Endothelial cell (in vitro differentiated cells): ENCODE results near the gene RAPGEF2. TPM values are rescaled to one million over a fixed set of nuclear protein-coding genes. Genes with fewer than 3 reads are reported as not detected.
A peak's percentile ranks its signal among the peaks of the same experiment; 100 is the strongest.

Source experiments
- DNase-seq: peaks from one replicate; pipeline ENCODE4 v3.0.0; 2021; ENCODE audit warnings: low spot score
- H3K27ac Mint-ChIP-seq: one replicate; pipeline ENCODE4 v1.8.0; 2021; ENCODE audit warnings: mixed read lengths, inconsistent platforms; ENCODE audit not compliant: unreplicated experiment
- H3K27me3 Mint-ChIP-seq: one replicate; pipeline ENCODE4 v1.8.0; 2021; ENCODE audit warnings: mild to moderate bottlenecking, moderate library complexity, mixed read lengths, inconsistent platforms; ENCODE audit not compliant: unreplicated experiment
- H3K36me3 Mint-ChIP-seq: one replicate; pipeline ENCODE4 v1.8.0; 2021; ENCODE audit warnings: mild to moderate bottlenecking, low read depth, mixed read lengths, inconsistent platforms; ENCODE audit not compliant: unreplicated experiment
- H3K4me1 Mint-ChIP-seq: one replicate; pipeline ENCODE4 v1.8.0; 2021; ENCODE audit warnings: mild to moderate bottlenecking, mixed read lengths, inconsistent platforms; ENCODE audit not compliant: unreplicated experiment
- H3K4me3 Mint-ChIP-seq: one replicate; pipeline ENCODE4 v1.8.0; 2021; ENCODE audit warnings: mild to moderate bottlenecking, mixed read lengths, inconsistent platforms; ENCODE audit not compliant: unreplicated experiment
- H3K9me3 Mint-ChIP-seq: one replicate; pipeline ENCODE4 v1.8.0; 2021; ENCODE audit warnings: mixed read lengths, inconsistent platforms; ENCODE audit not compliant: unreplicated experiment
- CTCF ChIP-seq: fragments of 200-600 bp; sonication (generic); IDR thresholded peaks from one replicate; pipeline ENCODE4 v1.5.0; 2021; ENCODE audit warnings: antibody characterized with exemption; ENCODE audit not compliant: unreplicated experiment
- total RNA-seq: library from RNA; stranded (reverse); fragmentation: NEBNext Ultra II Directional; extraction: Animal tissue kit (Norgen Biotek cat#: 25700); gene quantifications from one replicate; pipeline ENCODE4 v1.2.1, GENCODE V29; 2021; ENCODE audit not compliant: unreplicated experiment

RAPGEF2 gene
- total RNA-seq, 1 donor from 2014 or later: 108 TPM

DNA sequence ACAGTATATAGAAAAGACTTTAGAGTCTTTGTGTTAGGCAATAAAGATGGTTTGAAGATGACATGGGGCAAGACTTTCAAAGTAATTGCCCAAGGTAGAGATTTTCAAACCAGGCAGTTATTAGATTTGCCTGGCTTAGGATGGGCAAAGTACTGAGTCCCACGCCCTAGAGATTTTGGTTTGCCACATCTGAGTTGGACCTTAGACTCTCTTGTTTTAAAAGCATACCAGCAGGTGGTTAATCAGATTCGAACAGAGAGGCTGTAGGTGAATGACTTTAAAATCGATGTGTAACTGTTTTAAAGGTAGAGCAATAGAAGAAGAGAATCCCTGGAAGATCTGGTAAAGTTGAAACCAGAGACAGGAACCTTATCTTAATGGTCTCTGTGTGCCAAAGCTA is 121.5 kb downstream of the RAPGEF2 start:
- no peak for TF ChIP-seq CTCF
- DNase-seq: no peak
- no peak overlapping the region for H3K4me3 Mint-ChIP-seq
- H3K27ac Mint-ChIP-seq: no peak overlapping the region
- peaks cover 26% of the 10 kb centered on the region for H3K4me1 Mint-ChIP-seq
- no peaks in the 10 kb centered on the region for H3K36me3 Mint-ChIP-seq
- no peaks in the 10 kb centered on the region for H3K9me3 Mint-ChIP-seq
- peaks cover 6% of the 10 kb centered on the region for H3K27me3 Mint-ChIP-seq

GRCh38 chr4:159227378-159227777 is 124.5 kb downstream of the RAPGEF2 start:
- peaks cover 20% of the 10 kb centered on the region for H3K4me1 Mint-ChIP-seq
- no peak for DNase-seq
- peaks cover 6% of the 10 kb centered on the region for H3K27me3 Mint-ChIP-seq
- H3K27ac Mint-ChIP-seq: peak overlapping the region; percentile 86
- H3K4me3 Mint-ChIP-seq: no peak overlapping the region
- no peaks in the 10 kb centered on the region for H3K36me3 Mint-ChIP-seq
- H3K9me3 Mint-ChIP-seq: no peaks in the 10 kb centered on the region
- no peak for TF ChIP-seq CTCF

DNA sequence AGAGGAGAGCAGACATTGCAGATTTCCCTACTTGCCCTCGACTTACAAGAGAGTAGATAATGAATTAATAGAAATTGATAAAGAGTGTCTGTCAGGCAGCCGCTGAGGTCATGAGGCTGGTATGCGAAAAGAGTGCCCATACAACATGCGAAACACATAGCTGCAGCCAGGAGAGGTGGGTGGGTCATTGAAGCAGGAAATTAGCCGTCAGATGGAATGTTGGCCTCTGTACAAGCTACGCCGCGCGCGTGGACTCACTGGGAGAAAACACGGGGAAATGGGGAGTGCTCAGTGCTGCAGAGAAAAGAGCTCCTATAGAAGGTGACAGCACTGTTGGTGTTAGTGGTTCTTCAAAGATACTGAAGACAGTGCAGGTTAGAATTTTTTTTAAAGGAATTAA is 125.1 kb downstream of the RAPGEF2 start:
- H3K27ac Mint-ChIP-seq: peak overlapping the region; percentile 86
- peaks cover under 1% of the 10 kb centered on the region for H3K36me3 Mint-ChIP-seq
- TF ChIP-seq CTCF: no peak
- H3K27me3 Mint-ChIP-seq: peaks cover 6% of the 10 kb centered on the region
- peaks cover 20% of the 10 kb centered on the region for H3K4me1 Mint-ChIP-seq
- DNase-seq: peak; percentile 22
- no peak overlapping the region for H3K4me3 Mint-ChIP-seq
- no peaks in the 10 kb centered on the region for H3K9me3 Mint-ChIP-seq

GRCh38 chr4:159229164-159229563 is 126.3 kb downstream of the RAPGEF2 start:
- DNase-seq: no peak
- Mint-ChIP-seq H3K4me3 (no peak overlapping the region), H3K4me1 (peaks cover 20% of the 10 kb centered on the region), H3K27ac (peak overlapping the region; percentile 84), H3K36me3 (peaks cover 6% of the 10 kb centered on the region), H3K9me3 (no peaks in the 10 kb centered on the region), H3K27me3 (peaks cover 6% of the 10 kb centered on the region)
- TF ChIP-seq CTCF: no peak

DNA sequence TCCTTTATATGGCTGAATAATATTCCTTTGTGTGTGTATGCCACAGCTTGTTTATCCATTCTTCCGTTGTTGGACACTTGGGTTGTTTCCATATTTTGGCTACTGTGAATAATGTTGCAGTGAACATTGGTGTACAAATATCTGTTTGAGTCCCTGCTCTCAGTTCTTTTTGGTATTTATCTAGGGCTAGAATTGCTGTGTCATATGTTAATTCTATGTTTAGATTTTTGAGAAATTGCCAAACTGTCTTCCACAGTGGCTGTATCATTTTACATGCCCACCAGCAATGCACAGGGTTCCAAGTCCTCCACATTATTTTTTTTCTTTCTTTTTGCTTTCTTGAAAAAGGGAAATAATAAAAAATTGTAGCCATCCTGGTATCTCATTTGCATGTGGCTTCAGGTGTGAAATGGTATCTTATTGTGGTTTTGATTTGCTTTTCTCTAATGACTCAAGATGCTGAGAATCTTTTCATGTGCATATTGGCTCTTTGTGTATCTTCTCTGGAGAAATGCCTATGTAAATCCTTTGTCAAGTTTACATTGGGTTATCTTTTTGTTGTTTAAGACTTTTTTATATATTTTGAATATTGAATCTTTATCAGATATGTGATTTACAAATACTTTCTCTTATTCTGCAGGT is 129.7 kb downstream of the RAPGEF2 start:
- Mint-ChIP-seq H3K4me1 (peaks cover 17% of the 10 kb centered on the region), H3K27ac (no peak overlapping the region), H3K36me3 (peaks cover 6% of the 10 kb centered on the region), H3K4me3 (no peak overlapping the region), H3K27me3 (peaks cover 3% of the 10 kb centered on the region), H3K9me3 (no peaks in the 10 kb centered on the region)
- TF ChIP-seq CTCF: no peak
- DNase-seq: no peak
